Liver (tissue), 9 donors: Measurements from ENCODE around the gene C1orf174. TPM values are rescaled to one million over a fixed set of nuclear protein-coding genes. Genes with fewer than 3 reads are reported as not detected.
"Not testable (repeated sequence)": the region's sequence is repeated elsewhere in the genome, so short reads cannot be mapped to it uniquely, and the experiment has no call there.

ENCODE experiments used
- DNase-seq: peaks from one replicate; pipeline ENCODE4 v3.0.0-alpha.2; 2017; ENCODE audit warnings: low spot score
- H3K27ac ChIP-seq, 2 donors: one replicate each; pipeline ENCODE4 v1.7.0; 2013; ENCODE audit warnings: inconsistent platforms in 2 of 2, low read length in 2 of 2, control low read depth in 1 of 2, low read depth in 1 of 2, mild to moderate bottlenecking in 1 of 2
- H3K27me3 ChIP-seq, 4 donors: one replicate each; pipeline versions ENCODE4 v1.6.1 to v1.7.0; 2013; ENCODE audit warnings: low read length in 3 of 4, inconsistent platforms in 1 of 4, mild to moderate bottlenecking in 1 of 4, moderate library complexity in 1 of 4; ENCODE audit not compliant: control insufficient read depth in 4 of 4, insufficient read depth in 4 of 4
- H3K36me3 ChIP-seq, 4 donors: one replicate each; pipeline versions ENCODE4 v1.6.1 to v1.7.0; 2013; ENCODE audit warnings: low read length in 3 of 4, mild to moderate bottlenecking in 3 of 4, low read depth in 1 of 4, moderate library complexity in 1 of 4; ENCODE audit not compliant: control insufficient read depth in 4 of 4, insufficient read depth in 3 of 4
- H3K4me1 ChIP-seq, 4 donors: one replicate each; pipeline versions ENCODE4 v1.6.1 to v1.7.0; 2013; ENCODE audit warnings: low read length in 3 of 4, mild to moderate bottlenecking in 3 of 4, moderate library complexity in 1 of 4; ENCODE audit not compliant: control insufficient read depth in 4 of 4, insufficient read depth in 4 of 4
- H3K4me3 ChIP-seq, 3 donors: one replicate each; pipeline versions ENCODE4 v1.6.1 to v1.7.0; 2013; ENCODE audit warnings: low read length in 3 of 3, control low read depth in 1 of 3, low read depth in 1 of 3, mild to moderate bottlenecking in 1 of 3
- H3K9ac ChIP-seq, 2 donors: one replicate each; pipeline ENCODE4 v1.7.0; 2013; ENCODE audit warnings: low read length in 2 of 2, mild to moderate bottlenecking in 2 of 2, moderate library complexity in 2 of 2, control low read depth in 1 of 2, low read depth in 1 of 2
- H3K9me3 ChIP-seq, 4 donors: one replicate each; pipeline versions ENCODE4 v1.6.1 to v1.7.0; 2013; ENCODE audit warnings: low read length in 3 of 4; ENCODE audit not compliant: control insufficient read depth in 4 of 4
- ATF3 ChIP-seq: IDR thresholded peaks from 2 replicates; pipeline ENCODE4 v1.6.1; 2016; ENCODE audit warnings: antibody characterized with exemption
- CTCF ChIP-seq: fragments of 150-350 bp; IDR thresholded peaks from 2 replicates; pipeline ENCODE4 v1.5.1; 2017; ENCODE audit warnings: improper control_type of control experiment, low read depth, low read length; ENCODE audit not compliant: missing input control
- EGR1 ChIP-seq, 2 donors: IDR thresholded peaks; 2 replicates each; pipeline ENCODE4 v1.6.1; 2016 to 2018; ENCODE audit warnings: antibody characterized with exemption in 2 of 2, low read depth in 2 of 2
- FOXA1 ChIP-seq: IDR thresholded peaks from 2 replicates; pipeline ENCODE4 v1.6.1; 2016; ENCODE audit warnings: antibody characterized with exemption
- FOXA2 ChIP-seq: IDR thresholded peaks from 2 replicates; pipeline ENCODE4 v1.6.1; 2016; ENCODE audit warnings: antibody characterized with exemption
- HNF4G ChIP-seq: IDR thresholded peaks from 2 replicates; pipeline ENCODE4 v1.6.1; 2016; ENCODE audit warnings: antibody characterized with exemption
- JUND ChIP-seq, 2 donors: IDR thresholded peaks; 2 replicates each; pipeline ENCODE4 v1.6.1; 2016; ENCODE audit warnings: antibody characterized with exemption in 2 of 2
- MAX ChIP-seq: IDR thresholded peaks from 2 replicates; pipeline ENCODE4 v1.6.1; 2016; ENCODE audit warnings: antibody characterized with exemption
- RAD21 ChIP-seq, 2 donors: IDR thresholded peaks; 2 replicates each; pipeline ENCODE4 v1.6.1; 2016; ENCODE audit warnings: antibody characterized with exemption in 2 of 2, mild to moderate bottlenecking in 2 of 2
- REST ChIP-seq: IDR thresholded peaks from 2 replicates; pipeline ENCODE4 v1.6.1; 2016; ENCODE audit warnings: antibody characterized with exemption, mild to moderate bottlenecking
- RXRA ChIP-seq, 2 donors: IDR thresholded peaks; 2 replicates each; pipeline ENCODE4 v1.6.1; 2017 to 2018; ENCODE audit warnings: antibody characterized with exemption in 2 of 2, mild to moderate bottlenecking in 1 of 2
- SP1 ChIP-seq: IDR thresholded peaks from 2 replicates; pipeline ENCODE4 v1.6.1; 2018; ENCODE audit warnings: antibody characterized with exemption, mild to moderate bottlenecking
- TAF1 ChIP-seq: conservative IDR thresholded peaks from 2 replicates; pipeline ENCODE4 v1.6.1; 2016; ENCODE audit warnings: antibody characterized with exemption, mild to moderate bottlenecking
- YY1 ChIP-seq: IDR thresholded peaks from 2 replicates; pipeline ENCODE4 v1.6.1; 2016; ENCODE audit warnings: antibody characterized with exemption, mild to moderate bottlenecking
- WGBS: extraction: QIAGEN DNeasy Blood & Tissue Kit; methylation state at CpG from one replicate; pipeline ENCODE4 v1.1.7; 2013; 5-methylcytosine and 5-hydroxymethylcytosine counted together
- polyA plus RNA-seq, 2 donors: library from polyadenylated mRNA; stranded (reverse) in 1 of 2; unstranded in 1 of 2; fragments of 200-250 nt in 1 of 2; fragments of >200 nt in 1 of 2; fragmentation: Nextera tagmentation in 1 of 2; extraction: Ambion mirVana in 1 of 2; gene quantifications; one replicate each; pipeline versions ENCODE4 v1.2.1 to v1.2.3, GENCODE V29; 2013 to 2015
- total RNA-seq, 2 donors: library from RNA; depleted of rRNA; stranded (reverse); fragments of >200 nt; gene quantifications; one replicate each; pipeline ENCODE4 v1.2.3, GENCODE V29; 2014
- donor health status: healthy.
- donor health status: healthy.
- donor health status: healthy.
- donor health status: healthy.
- donor health status: healthy.

The C1orf174 gene
- total and polyA plus RNA-seq, 4 donors = 10.4 to 17.0 (median 13.8) TPM

- TF ChIP-seq TAF1 = no peak
- TF ChIP-seq FOXA2 = no peak
- no peak for TF ChIP-seq HNF4G
- TF ChIP-seq YY1 = no peak
- TF ChIP-seq EGR1 (IDR thresholded peaks at IDR 0.05; ENCODE audit: low read depth in 2 of 2) = no peak
- TF ChIP-seq MAX = no peak
- TF ChIP-seq FOXA1 = no peak
- TF ChIP-seq REST = no peak
- TF ChIP-seq CTCF = no peak
- TF ChIP-seq RAD21 (IDR thresholded peaks at IDR 0.05) = no peak
- TF ChIP-seq SP1 = no peak
- no peak for TF ChIP-seq JUND (IDR thresholded peaks at IDR 0.05)
- TF ChIP-seq ATF3 = no peak
- TF ChIP-seq RXRA (IDR thresholded peaks at IDR 0.05) = no peak
- H3K9me3 ChIP-seq = no peaks in the 10 kb centered on the region
- H3K36me3 ChIP-seq = no peaks in the 10 kb centered on the region
- H3K4me1 ChIP-seq = no peaks in the 10 kb centered on the region
- H3K27me3 ChIP-seq = peaks cover 0 to 2% (median 0%) of the 10 kb centered on the region in 4 donors
- no peak for DNase-seq
- no peak overlapping the region for H3K27ac ChIP-seq
- WGBS = 80% methylated on average over 15 of the region's 15 CpGs
- H3K9ac ChIP-seq = no peak overlapping the region
- H3K4me3 ChIP-seq = no peak overlapping the region
Measured at GRCh38 chr1:3918966-3919611, 19.0 kb upstream of the C1orf174 start.

- not testable (repeated sequence) for DNase-seq, H3K9ac ChIP-seq, H3K4me1 ChIP-seq, H3K27ac ChIP-seq, H3K36me3 ChIP-seq, H3K27me3 ChIP-seq, H3K4me3 ChIP-seq, H3K9me3 ChIP-seq
- 79% methylated on average over 6 of the region's 6 CpGs for WGBS
Measured at GRCh38 chr1:3918359-3918758, 18.3 kb upstream of the C1orf174 start.
